Inflammatory macrophage treated with lipopolysaccharide for 4 hours (primary cell): ENCODE measurements around the gene FYCO1.
"Not testable (repeated sequence)": the region's sequence is repeated elsewhere in the genome, so short reads cannot be mapped to it uniquely, and the experiment has no call there.

ENCODE experiments used
- DNase-seq: peaks from one replicate; pipeline ENCODE4 v3.0.0-alpha.2; 2020

Gene FYCO1

GRCh38 chr3:45995236-45996192 is at the start of gene FYCO1:
TSS of gene FYCO1 (minus strand) at chr3:45995824. CDS start at chr3:45984910, 10,914 bp downstream.
- DNase-seq = peak; percentile 95

DNA sequence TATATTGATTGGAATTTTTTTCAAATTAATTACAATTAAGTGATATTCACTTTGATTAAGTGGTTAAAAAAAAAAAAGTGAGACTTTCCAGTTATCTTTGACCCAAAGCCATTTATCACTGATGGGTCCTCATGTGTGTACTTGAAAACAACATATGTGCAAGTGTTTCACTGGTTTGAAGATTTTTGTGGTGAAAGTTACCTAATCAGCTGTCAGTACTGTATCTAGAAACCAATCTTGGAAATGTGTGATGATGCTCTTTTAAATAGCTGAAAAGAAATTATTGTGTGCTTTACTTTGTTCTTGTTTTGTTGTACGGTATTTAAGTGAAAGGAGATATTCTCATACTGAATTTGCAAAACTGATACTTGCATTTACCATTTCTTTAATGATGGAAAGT is 43.3 kb upstream of the FYCO1 start:
- DNase-seq = no peak

- not testable (repeated sequence) for DNase-seq
Observed at GRCh38 chr3:46038071-46038470, 42.4 kb upstream of the FYCO1 start.

GRCh38 chr3:46036191-46036590 is 40.6 kb upstream of the FYCO1 start:
- DNase-seq = no peak

DNA sequence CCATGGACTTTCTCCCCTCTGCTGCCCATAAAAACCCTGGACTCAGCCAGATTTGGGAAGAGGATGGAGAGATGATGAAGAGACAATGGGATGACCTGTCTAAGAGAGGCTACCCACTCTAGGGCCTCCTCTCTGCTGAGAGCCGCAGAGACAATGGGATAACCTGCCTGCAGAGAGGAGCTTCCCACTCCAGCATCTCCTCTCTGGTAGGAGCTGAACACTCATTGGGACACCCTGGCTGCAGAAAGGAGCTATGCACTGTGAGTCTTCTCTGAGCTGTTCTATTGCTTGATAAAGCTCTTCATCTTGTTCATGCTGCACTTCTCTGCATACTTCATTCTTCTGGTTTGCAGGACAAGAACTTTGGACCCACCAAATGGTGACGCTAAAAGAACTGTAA is 36.1 kb upstream of the FYCO1 start:
- no peak for DNase-seq

DNA sequence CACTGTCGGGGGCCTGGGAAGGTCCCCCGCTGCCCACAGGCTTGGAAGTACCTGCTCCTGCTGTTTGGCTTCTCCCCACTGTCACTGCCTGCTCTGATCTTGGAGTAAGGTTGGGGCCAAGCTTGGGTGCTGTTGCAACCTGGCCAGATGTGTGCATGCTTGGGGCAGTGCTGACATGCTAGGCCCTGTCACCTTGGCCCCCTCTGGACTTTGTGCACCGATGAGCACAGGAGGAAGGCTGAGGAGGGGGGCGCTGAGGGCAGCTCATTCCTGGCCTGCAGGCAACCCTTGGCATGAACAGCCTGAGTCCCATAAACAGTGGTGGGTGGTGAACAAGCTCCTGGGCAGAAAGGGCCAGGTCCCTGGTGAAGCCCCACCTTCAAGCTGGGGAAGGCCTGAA is 35.6 kb upstream of the FYCO1 start:
- no peak for DNase-seq

- DNase-seq = no peak
Observed at GRCh38 chr3:46030626-46031025, 35.0 kb upstream of the FYCO1 start.

DNA sequence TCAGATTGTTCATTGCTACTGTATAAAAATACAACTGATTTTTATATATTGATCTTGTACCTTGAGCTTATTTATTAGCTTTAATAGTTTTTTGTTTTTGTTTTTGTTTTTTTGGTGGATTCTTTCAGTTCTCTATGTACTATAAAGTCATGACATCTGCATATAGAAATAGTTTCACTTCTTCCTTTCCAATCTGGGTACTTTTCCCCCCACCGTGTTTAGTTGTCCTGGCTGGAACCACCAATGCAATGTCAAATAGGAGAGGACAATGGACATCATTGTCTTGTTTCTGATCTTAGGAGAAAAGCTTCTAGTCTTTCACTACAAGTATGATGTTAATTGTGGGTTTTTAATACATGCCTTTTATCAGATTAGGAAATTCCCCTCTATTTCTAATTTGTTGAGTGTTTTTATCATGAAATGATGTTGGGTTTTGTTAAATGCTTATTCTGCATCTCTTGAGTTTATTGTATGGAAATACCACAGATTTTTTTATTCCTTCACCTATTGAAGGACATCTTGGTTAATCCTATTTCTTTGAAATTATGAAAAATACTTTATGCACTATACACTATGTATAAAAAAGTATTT is 34.4 kb upstream of the FYCO1 start:
- DNase-seq = peak; percentile 63

GRCh38 chr3:46027736-46028397 is 32.2 kb upstream of the FYCO1 start:
- no peak for DNase-seq

- DNase-seq = no peak
Observed at GRCh38 chr3:46027021-46027705, 31.5 kb upstream of the FYCO1 start, which contains the start of gene XCR1. TSS of gene XCR1 (minus strand) at chr3:46027483. CDS start at chr3:46021947, 5,536 bp downstream.

- DNase-seq = no peak
Observed at GRCh38 chr3:46025139-46025538, 29.5 kb upstream of the FYCO1 start.

GRCh38 chr3:46024131-46024530 is 28.5 kb upstream of the FYCO1 start:
- no peak for DNase-seq

DNA sequence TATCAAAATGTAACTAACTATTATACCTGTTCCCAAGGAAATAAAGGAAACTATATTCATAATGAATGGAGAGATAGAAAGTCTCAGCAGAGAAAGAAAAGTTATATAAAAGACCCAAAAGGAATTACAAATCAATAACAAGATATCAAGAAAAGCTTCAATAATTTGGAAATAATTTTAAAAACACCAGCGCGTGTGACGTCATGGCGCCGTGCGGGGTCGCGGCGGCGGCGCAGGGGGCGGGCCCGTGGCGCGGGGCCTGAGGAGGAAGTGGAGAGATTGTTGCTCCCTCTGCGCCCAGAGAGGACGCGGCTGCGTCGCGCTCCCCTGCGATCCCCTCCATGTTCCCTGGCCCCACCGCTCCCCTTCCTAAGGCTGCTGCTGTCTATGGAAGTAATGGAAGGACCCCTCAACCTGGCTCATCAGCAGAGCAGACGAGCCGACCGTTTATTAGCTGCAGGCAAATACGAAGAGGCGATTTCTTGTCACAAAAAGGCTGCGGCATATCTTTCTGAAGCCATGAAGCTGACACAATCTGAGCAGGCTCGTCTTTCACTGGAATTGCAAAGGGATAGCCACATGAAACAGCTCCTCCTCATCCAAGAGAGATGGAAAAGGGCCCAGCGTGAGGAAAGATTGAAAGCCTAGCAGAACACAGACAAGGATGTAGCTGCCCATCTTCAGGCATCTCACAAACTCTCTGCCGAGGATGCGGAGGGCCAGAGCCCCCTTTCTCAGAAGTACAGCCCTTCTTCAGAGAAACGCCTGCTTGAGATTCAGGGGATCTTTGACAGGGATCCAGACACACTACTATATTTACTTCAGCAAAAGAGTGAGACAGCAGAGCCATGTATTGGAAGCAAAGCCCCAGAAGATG is 27.5 kb upstream of the FYCO1 start:
- no peak for DNase-seq

- DNase-seq = no peak
Observed at GRCh38 chr3:46021516-46021915, 25.9 kb upstream of the FYCO1 start.

- DNase-seq = no peak
Observed at GRCh38 chr3:46020766-46021510, 25.3 kb upstream of the FYCO1 start.

GRCh38 chr3:46019707-46020106 is 24.1 kb upstream of the FYCO1 start:
- peak; percentile 66 for DNase-seq

DNA sequence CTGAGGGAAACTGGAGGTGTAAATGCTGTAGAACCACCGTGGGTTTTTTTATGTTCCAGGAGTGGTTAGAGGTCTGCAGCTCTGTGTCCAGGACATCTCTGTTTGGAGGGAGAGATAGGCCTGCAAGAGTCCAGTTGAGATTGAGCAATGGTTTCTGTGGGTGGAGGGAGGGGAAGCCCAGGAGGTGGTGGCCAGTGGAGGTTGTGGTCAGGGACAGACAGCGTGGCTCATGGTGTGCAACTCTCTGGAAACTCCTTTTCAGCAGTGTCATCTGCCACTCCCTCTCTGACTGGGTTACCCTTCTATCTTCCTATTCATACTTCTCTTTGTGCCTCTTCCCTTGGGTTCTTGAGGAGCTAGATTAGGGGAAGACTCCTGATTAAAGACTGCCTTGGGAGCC is 22.1 kb upstream of the FYCO1 start:
- peak; percentile 98 for DNase-seq

DNA sequence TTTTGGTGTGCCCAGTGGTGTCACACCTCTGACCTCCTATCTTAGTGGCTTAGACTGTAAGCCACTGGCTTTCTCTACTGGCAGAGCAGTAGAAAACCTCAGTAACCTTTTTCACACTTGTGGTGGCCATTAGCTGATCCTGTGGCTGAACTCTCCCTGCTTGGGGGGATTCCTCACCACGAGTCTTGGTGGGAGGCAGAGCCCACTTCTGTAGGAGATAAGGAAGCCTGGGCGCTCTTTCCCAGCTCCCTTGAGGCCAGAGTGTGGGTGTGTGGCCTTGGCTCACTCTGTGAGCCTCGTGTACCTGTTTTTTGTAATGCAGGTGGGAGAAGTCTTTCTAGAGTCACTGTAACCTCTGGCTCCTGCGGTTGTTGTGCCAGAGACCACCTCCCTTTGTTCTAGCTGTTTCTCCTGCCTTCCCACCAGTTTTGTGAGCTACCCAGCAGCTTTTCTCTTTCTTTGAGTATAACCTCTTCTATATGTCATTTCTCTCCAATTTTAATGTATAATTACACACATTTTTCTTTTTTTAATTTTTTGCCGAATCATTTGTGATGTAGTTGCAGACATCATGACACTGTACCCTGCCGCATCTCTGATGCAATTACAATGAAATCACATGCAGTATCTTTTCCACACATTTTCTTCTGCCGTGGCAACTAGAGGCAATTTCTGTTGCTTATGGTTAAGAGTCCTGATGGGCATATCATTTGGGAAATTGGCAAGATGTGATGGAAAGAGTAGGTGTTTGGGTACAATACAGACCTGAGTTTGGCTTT is 17.9 kb upstream of the FYCO1 start:
- peak; percentile 56 for DNase-seq

DNA sequence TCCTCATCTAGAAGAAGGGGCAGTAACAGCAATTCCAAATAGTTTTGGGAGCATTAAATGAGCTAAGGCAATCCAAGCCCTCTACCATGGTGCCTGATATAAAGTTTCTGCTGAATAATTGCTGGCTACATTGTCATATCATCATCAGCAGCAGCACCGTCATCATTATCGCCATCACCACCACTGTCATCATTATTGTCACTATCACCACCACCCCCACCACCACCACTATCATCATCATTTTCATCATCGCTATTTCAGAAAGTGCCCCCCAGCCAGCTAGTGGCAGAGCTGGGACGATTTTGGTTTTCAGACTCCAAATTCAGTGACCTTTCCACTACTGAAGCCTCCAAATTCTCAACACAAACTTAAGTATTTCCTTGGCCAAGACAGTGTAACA is 16.6 kb upstream of the FYCO1 start:
- DNase-seq = no peak

GRCh38 chr3:46010519-46011113 is 15.0 kb upstream of the FYCO1 start:
- DNase-seq = peak; percentile 80
